H1 (cell line): ENCODE data around the gene COL11A2. TPM values are rescaled to one million over a fixed set of nuclear protein-coding genes. Genes with fewer than 3 reads are reported as not detected.

Source experiments
- ATF3 ChIP-seq: IDR thresholded peaks from 2 replicates; pipeline ENCODE4 v1.6.1; 2011; ENCODE audit warnings: low read depth, mild to moderate bottlenecking, low read length; ENCODE audit not compliant: insufficient read depth
- CHD2 ChIP-seq: IDR thresholded peaks from 2 replicates; pipeline ENCODE4 v1.6.1; 2012; ENCODE audit warnings: low read length, improper control_type of control experiment
- KDM1A ChIP-seq: fragments of 200-600, 300-600 bp; sonication (generic); IDR thresholded peaks from 2 replicates; pipeline ENCODE4 v1.7.1; 2016; ENCODE audit warnings: mild to moderate bottlenecking, low read length, borderline replicate concordance
- NRF1 ChIP-seq: IDR thresholded peaks from 2 replicates; pipeline ENCODE4 v1.6.1; 2011; ENCODE audit warnings: mild to moderate bottlenecking, low read depth, low read length, improper control_type of control experiment
- PHF8 ChIP-seq: fragments of 200-600 bp; sonication (generic); conservative IDR thresholded peaks from 2 replicates; pipeline ENCODE4 v1.7.1; 2012; ENCODE audit warnings: low read depth, mild to moderate bottlenecking, inconsistent platforms, low read length, moderate library complexity
- SP1 ChIP-seq: IDR thresholded peaks from 2 replicates; pipeline ENCODE4 v1.6.1; 2011; ENCODE audit warnings: low read depth, low read length
- SP2 ChIP-seq: IDR thresholded peaks from 2 replicates; pipeline ENCODE4 v1.6.1; 2012; ENCODE audit warnings: mild to moderate bottlenecking, low read length, inconsistent platforms
- TCF12 ChIP-seq: IDR thresholded peaks from 2 replicates; pipeline ENCODE4 v1.6.1; 2011; ENCODE audit warnings: low read depth, mild to moderate bottlenecking, low read length
- polyA plus RNA-seq, 7 experiments: library from polyadenylated mRNA; depleted of rRNA in 3 of 7; stranded (reverse) in 5 of 7; unstranded in 2 of 7; fragments of >200 nt in 5 of 7; fragments of 200-250 nt in 2 of 7; gene quantifications; 1 replicate in 5 of 7; 2 replicates in 1 of 7; 4 replicates in 1 of 7; pipeline versions ENCODE4 v1.2.1 to v1.2.3, GENCODE V29; 2011 to 2013; ENCODE audit warnings: missing spikeins in 2 of 7, mixed read lengths in 2 of 7
- total RNA-seq: library from RNA; stranded (reverse); fragmentation: NEBNext Ultra II Directional; extraction: Animal tissue kit (Norgen Biotek cat#: 25700); gene quantifications from 2 replicates; pipeline ENCODE4 v1.2.1, GENCODE V29; 2021

Gene COL11A2
- total and polyA plus RNA-seq, 2 of the 8 experiments (the other 6 are each of a cell fraction or from before 2014, with no cell fraction given), result 2.8 to 3.8 TPM

- TF ChIP-seq TCF12 (no peak), PHF8 (no peak), SP1 (no peak), CHD2 (no peak), ATF3 (no peak), KDM1A (no peak), NRF1 (no peak), SP2 (no peak)
These were observed 25.5 kb downstream of the COL11A2 start (continued) for GRCh38 chr6:33166811-33167210.
